ENCODE data around the gene KLRC1. TPM values are rescaled to one million over a fixed set of nuclear protein-coding genes. Genes with fewer than 3 reads are reported as not detected.
A peak's percentile ranks its signal among the peaks of the same experiment; 100 is the strongest.

Gene KLRC1
- total RNA-seq: not detected in 2 replicates

DNA sequence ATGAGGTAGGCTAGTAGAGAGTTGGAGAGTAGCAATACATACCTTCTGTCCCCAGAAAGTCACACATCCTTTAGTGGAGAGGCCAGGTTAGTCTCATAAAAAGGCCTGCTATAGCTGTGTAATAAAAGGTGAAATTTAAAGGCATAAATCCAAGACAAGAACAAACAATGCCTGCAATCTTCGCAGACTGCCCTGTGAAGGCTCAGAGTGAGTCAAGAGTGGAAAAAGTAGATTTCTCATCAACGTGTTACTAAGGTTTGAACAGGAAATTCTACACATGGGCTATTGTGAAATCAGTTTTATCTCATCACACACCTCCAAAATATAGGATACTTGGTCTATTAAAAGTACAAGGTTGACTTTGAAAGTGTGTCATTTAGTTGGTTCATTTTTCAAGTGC, at the start of gene KLRC1:
TSS of gene KLRC1 (minus strand) at position 222 of the 400 bp plus-strand sequence. CDS start 2,221 bp downstream, outside the sequence.
- Histone ChIP-seq H3K27ac (ENCODE audit: low read depth, low read length) (no peak within 1 kb of the TSS), H2AFZ (ENCODE audit: low read length) (no peak within 1 kb of the TSS), H4K20me1 (ENCODE audit: insufficient read depth, low read length) (no peaks in the 10 kb centered on the region), H3K4me3 (ENCODE audit: insufficient read depth, low read length) (no peak within 1 kb of the TSS), H3K4me1 (ENCODE audit: insufficient read depth, low read length) (no peaks in the 10 kb centered on the region), H3K9me3 (ENCODE audit: low read depth, low read length) (no peaks in the 10 kb centered on the region), H3K36me3 (ENCODE audit: insufficient read depth, low read length) (no peaks in the 10 kb centered on the region), H3K79me2 (ENCODE audit: insufficient read depth, low read length) (no peaks in the 10 kb centered on the region), H3K4me2 (ENCODE audit: insufficient read depth, low read length) (no peak within 1 kb of the TSS), H3K27me3 (ENCODE audit: insufficient read depth, low read length) (no peaks in the 10 kb centered on the region)
- TF ChIP-seq, protein P1, sequence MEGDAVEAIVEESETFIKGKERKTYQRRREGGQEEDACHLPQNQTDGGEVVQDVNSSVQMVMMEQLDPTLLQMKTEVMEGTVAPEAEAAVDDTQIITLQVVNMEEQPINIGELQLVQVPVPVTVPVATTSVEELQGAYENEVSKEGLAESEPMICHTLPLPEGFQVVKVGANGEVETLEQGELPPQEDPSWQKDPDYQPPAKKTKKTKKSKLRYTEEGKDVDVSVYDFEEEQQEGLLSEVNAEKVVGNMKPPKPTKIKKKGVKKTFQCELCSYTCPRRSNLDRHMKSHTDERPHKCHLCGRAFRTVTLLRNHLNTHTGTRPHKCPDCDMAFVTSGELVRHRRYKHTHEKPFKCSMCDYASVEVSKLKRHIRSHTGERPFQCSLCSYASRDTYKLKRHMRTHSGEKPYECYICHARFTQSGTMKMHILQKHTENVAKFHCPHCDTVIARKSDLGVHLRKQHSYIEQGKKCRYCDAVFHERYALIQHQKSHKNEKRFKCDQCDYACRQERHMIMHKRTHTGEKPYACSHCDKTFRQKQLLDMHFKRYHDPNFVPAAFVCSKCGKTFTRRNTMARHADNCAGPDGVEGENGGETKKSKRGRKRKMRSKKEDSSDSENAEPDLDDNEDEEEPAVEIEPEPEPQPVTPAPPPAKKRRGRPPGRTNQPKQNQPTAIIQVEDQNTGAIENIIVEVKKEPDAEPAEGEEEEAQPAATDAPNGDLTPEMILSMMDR (IDR thresholded peaks at IDR 0.05; ENCODE audit: extremely low read depth, low read depth, low read length): no peak
- no peak for DNase-seq (ENCODE audit: insufficient read length, low spot score, missing footprints)

- H3K27me3 ChIP-seq (ENCODE audit: insufficient read depth, low read length): peaks cover 7% of the 10 kb centered on the region
- no peaks in the 10 kb centered on the region for H3K79me2 ChIP-seq (ENCODE audit: insufficient read depth, low read length)
- H3K9me3 ChIP-seq (ENCODE audit: low read depth, low read length): no peaks in the 10 kb centered on the region
- H3K36me3 ChIP-seq (ENCODE audit: insufficient read depth, low read length): no peaks in the 10 kb centered on the region
- no peak overlapping the region for H2AFZ ChIP-seq (ENCODE audit: low read length)
- no peak overlapping the region for H3K27ac ChIP-seq (ENCODE audit: low read depth, low read length)
- no peak overlapping the region for H3K4me2 ChIP-seq (ENCODE audit: insufficient read depth, low read length)
- no peaks in the 10 kb centered on the region for H3K4me1 ChIP-seq (ENCODE audit: insufficient read depth, low read length)
- H3K4me3 ChIP-seq (ENCODE audit: insufficient read depth, low read length): no peak overlapping the region
- TF ChIP-seq, protein P1 (IDR thresholded peaks at IDR 0.05; ENCODE audit: extremely low read depth, low read depth, low read length): peak; percentile 44
- no peak for DNase-seq (ENCODE audit: insufficient read length, low spot score, missing footprints)
- H4K20me1 ChIP-seq (ENCODE audit: insufficient read depth, low read length): no peaks in the 10 kb centered on the region
These were observed 47.9 kb upstream of the KLRC1 start for GRCh38 chr12:10501030-10501429.

DNA sequence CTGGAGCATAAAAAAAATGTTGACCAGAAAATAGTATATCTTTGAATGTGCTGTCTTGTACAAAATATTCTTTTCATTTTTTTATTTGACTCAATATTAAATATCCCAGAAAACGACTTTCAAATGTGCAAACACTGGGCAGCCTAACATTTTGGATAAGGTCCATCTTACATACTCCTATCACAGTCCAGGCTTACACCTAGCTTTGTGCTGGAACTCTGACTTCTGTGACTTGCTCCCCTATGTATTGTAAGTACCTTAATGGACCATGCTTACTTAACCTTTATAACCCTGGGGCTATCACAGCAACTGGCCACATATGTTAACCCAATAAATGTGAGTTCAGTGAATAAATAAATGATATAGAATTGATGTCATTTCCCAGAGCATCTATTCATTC, 44.9 kb upstream of the KLRC1 start:
- H3K27ac ChIP-seq (ENCODE audit: low read depth, low read length): no peak overlapping the region
- H3K79me2 ChIP-seq (ENCODE audit: insufficient read depth, low read length): no peaks in the 10 kb centered on the region
- no peak for DNase-seq (ENCODE audit: insufficient read length, low spot score, missing footprints)
- H3K4me1 ChIP-seq (ENCODE audit: insufficient read depth, low read length): no peaks in the 10 kb centered on the region
- TF ChIP-seq, protein P1 (IDR thresholded peaks at IDR 0.05; ENCODE audit: extremely low read depth, low read depth, low read length): no peak
- H3K4me2 ChIP-seq (ENCODE audit: insufficient read depth, low read length): no peak overlapping the region
- no peaks in the 10 kb centered on the region for H4K20me1 ChIP-seq (ENCODE audit: insufficient read depth, low read length)
- no peaks in the 10 kb centered on the region for H3K36me3 ChIP-seq (ENCODE audit: insufficient read depth, low read length)
- no peaks in the 10 kb centered on the region for H3K9me3 ChIP-seq (ENCODE audit: low read depth, low read length)
- H3K27me3 ChIP-seq (ENCODE audit: insufficient read depth, low read length): peaks cover 7% of the 10 kb centered on the region
- H3K4me3 ChIP-seq (ENCODE audit: insufficient read depth, low read length): no peak overlapping the region
- H2AFZ ChIP-seq (ENCODE audit: low read length): no peak overlapping the region

DNA sequence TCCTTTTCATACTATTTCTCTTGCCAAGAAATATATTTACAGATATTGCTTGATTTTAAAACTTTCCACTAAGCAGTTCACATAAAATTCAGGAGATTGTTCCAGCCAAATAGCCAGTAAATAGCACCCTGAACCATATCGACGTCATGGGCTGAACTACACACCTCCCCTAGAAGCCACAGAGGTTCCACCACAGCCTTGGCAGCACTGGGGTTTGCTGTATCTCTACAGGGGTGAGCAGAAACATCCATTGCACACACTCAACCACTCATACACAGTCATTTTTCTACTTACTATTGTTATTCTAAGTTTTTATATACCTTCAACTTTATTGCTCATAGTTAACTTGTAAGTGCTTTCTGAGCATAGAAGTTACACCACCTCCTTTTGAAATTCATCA, 44.4 kb upstream of the KLRC1 start:
- Histone ChIP-seq H3K27ac (ENCODE audit: low read depth, low read length) (no peak overlapping the region), H2AFZ (ENCODE audit: low read length) (no peak overlapping the region), H3K4me2 (ENCODE audit: insufficient read depth, low read length) (no peak overlapping the region), H3K79me2 (ENCODE audit: insufficient read depth, low read length) (no peaks in the 10 kb centered on the region), H3K27me3 (ENCODE audit: insufficient read depth, low read length) (peaks cover 7% of the 10 kb centered on the region), H4K20me1 (ENCODE audit: insufficient read depth, low read length) (no peaks in the 10 kb centered on the region), H3K4me1 (ENCODE audit: insufficient read depth, low read length) (no peaks in the 10 kb centered on the region), H3K36me3 (ENCODE audit: insufficient read depth, low read length) (no peaks in the 10 kb centered on the region), H3K9me3 (ENCODE audit: low read depth, low read length) (no peaks in the 10 kb centered on the region), H3K4me3 (ENCODE audit: insufficient read depth, low read length) (no peak overlapping the region)
- TF ChIP-seq, protein P1 (IDR thresholded peaks at IDR 0.05; ENCODE audit: extremely low read depth, low read depth, low read length): no peak
- no peak for DNase-seq (ENCODE audit: insufficient read length, low spot score, missing footprints)

All from osteoblast (primary cell).